SK-N-SH (cell line): ENCODE data around the gene EIF3K. TPM values are rescaled to one million over a fixed set of nuclear protein-coding genes. Genes with fewer than 3 reads are reported as not detected.

Source experiments
- CTCF ChIA-PET: fragments of 300-600, 350-600 bp; formaldehyde crosslinking; extraction: SDS; loops from one replicate; lab custom pipeline; 2021; lab: Yijun Ruan, JAX
- POLR2A ChIA-PET: fragments of 350-600 bp; sonication (Branson Sonifier 250); formaldehyde crosslinking; extraction: SDS; loops from one replicate; lab custom pipeline; 2020; ENCODE audit warnings: antibody characterized with exemption, inconsistent platforms; lab: Yijun Ruan, JAX
- DNase-seq: peaks from one replicate; pipeline ENCODE4 v3.0.0; 2012
- H2AFZ ChIP-seq: fragments of 200-600 bp; sonication (generic); 2 replicates; pipeline ENCODE4 v1.8.1; 2016; ENCODE audit warnings: antibody characterized with exemption, mild to moderate bottlenecking, low read depth
- H3F3A ChIP-seq: fragments of 200-600 bp; sonication (generic); replicated peaks from 2 replicates; pipeline ENCODE3; 2016; ENCODE audit warnings: antibody characterized with exemption, mild to moderate bottlenecking; ENCODE audit not compliant: insufficient read depth
- H3K27ac ChIP-seq, 2 experiments: fragments of 200-500 bp in 1 of 2; fragments of 200-600 bp in 1 of 2; sonication (Bioruptor generic) in 1 of 2; sonication (generic), shearing (Covaris generic) in 1 of 2; 2 replicates each; pipeline versions ENCODE4 v1.5.1 to v1.6.1; 2014 to 2016; ENCODE audit warnings: low read depth in 2 of 2, inconsistent platforms in 1 of 2, low read length in 1 of 2, mild to moderate bottlenecking in 1 of 2, mixed read lengths in 1 of 2
- H3K27me3 ChIP-seq: fragments of 200-600 bp; sonication (generic), shearing (Covaris generic); 2 replicates; pipeline ENCODE4 v1.6.1; 2016; ENCODE audit warnings: mixed run types; ENCODE audit not compliant: insufficient read depth
- H3K36me3 ChIP-seq, 2 experiments: fragments of 200-500 bp in 1 of 2; fragments of 200-600 bp in 1 of 2; sonication (Bioruptor generic) in 1 of 2; sonication (generic) in 1 of 2; replicated peaks in 1 of 2; 2 replicates each; pipeline versions ENCODE3 to v1.5.1; 2014 to 2016; ENCODE audit warnings: low read length in 1 of 2, mild to moderate bottlenecking in 1 of 2; ENCODE audit not compliant: insufficient read depth in 2 of 2, control insufficient read depth in 1 of 2
- H3K4me1 ChIP-seq, 2 experiments: fragments of 200-500 bp in 1 of 2; fragments of 200-600 bp in 1 of 2; sonication (Bioruptor generic) in 1 of 2; sonication (generic), shearing (Covaris generic) in 1 of 2; 2 replicates each; pipeline versions ENCODE4 v1.5.1 to v1.6.1; 2014 to 2016; ENCODE audit warnings: low read depth in 1 of 2, low read length in 1 of 2, mixed run types in 1 of 2; ENCODE audit not compliant: insufficient read depth in 2 of 2, control insufficient read depth in 1 of 2
- H3K4me2 ChIP-seq: fragments of 200-600 bp; sonication (generic), shearing (Covaris generic); 2 replicates; pipeline ENCODE4 v1.6.1; 2017; ENCODE audit warnings: mixed run types
- H3K4me3 ChIP-seq, 2 experiments: fragments of 200-500 bp in 1 of 2; fragments of 200-600 bp in 1 of 2; sonication (Bioruptor generic) in 1 of 2; sonication (generic), shearing (Covaris generic) in 1 of 2; 2 replicates each; pipeline versions ENCODE4 v1.5.1 to v1.8.1; 2014 to 2016; ENCODE audit warnings: low read depth in 2 of 2, inconsistent platforms in 1 of 2, low read length in 1 of 2, mild to moderate bottlenecking in 1 of 2, mixed read lengths in 1 of 2, moderate library complexity in 1 of 2
- H3K79me2 ChIP-seq: fragments of 200-600 bp; sonication (generic); 2 replicates; pipeline ENCODE4 v1.8.1; 2017; ENCODE audit warnings: mild to moderate bottlenecking; ENCODE audit not compliant: insufficient read depth
- H3K9ac ChIP-seq: fragments of 200-600 bp; sonication (generic); 2 replicates; pipeline ENCODE4 v1.6.1; 2017; ENCODE audit warnings: mixed run types
- H3K9me2 ChIP-seq: fragments of 200-600 bp; sonication (generic); 2 replicates; pipeline ENCODE4 v1.6.1; 2017; ENCODE audit warnings: mixed run types
- H3K9me3 ChIP-seq: fragments of 200-600 bp; sonication (generic); 2 replicates; pipeline ENCODE4 v1.6.1; 2017; ENCODE audit warnings: mixed run types, mild to moderate bottlenecking, moderate library complexity
- H4K20me1 ChIP-seq: fragments of 200-600 bp; sonication (generic); 2 replicates; pipeline ENCODE4 v1.6.1; 2017; ENCODE audit warnings: mild to moderate bottlenecking, mixed run types; ENCODE audit not compliant: insufficient read depth
- CTCF ChIP-seq: fragments of 200-600 bp; sonication (generic); IDR thresholded peaks from 2 replicates; pipeline ENCODE4 v1.6.1; 2017; ENCODE audit warnings: antibody characterized with exemption, mild to moderate bottlenecking, moderate library complexity
- MAX ChIP-seq: IDR thresholded peaks from 2 replicates; pipeline ENCODE4 v1.4.0; 2012; ENCODE audit warnings: low read depth
- MEF2A ChIP-seq: IDR thresholded peaks from 2 replicates; pipeline ENCODE4 v1.4.0; 2012; ENCODE audit warnings: low read depth, borderline replicate concordance
- POLR2AphosphoS5 ChIP-seq: IDR thresholded peaks from 2 replicates; pipeline ENCODE4 v1.6.1; 2012; ENCODE audit warnings: low read depth, low read length
- RFX5 ChIP-seq: IDR thresholded peaks from 2 replicates; pipeline ENCODE4 v1.6.1; 2012; ENCODE audit warnings: mild to moderate bottlenecking, improper control_type of control experiment, low read length
- SIN3A ChIP-seq: IDR thresholded peaks from 2 replicates; pipeline ENCODE4 v1.6.1; 2012; ENCODE audit warnings: low read depth, mild to moderate bottlenecking, low read length, moderate library complexity, borderline replicate concordance
- SMC3 ChIP-seq: IDR thresholded peaks from 2 replicates; pipeline ENCODE4 v1.6.1; 2012; ENCODE audit warnings: low read depth, low read length, improper control_type of control experiment
- TAF1 ChIP-seq: IDR thresholded peaks from 2 replicates; pipeline ENCODE4 v1.6.1; 2012; ENCODE audit warnings: low read depth, mild to moderate bottlenecking, low read length, moderate library complexity, borderline replicate concordance
- TCF12 ChIP-seq: IDR thresholded peaks from 2 replicates; pipeline ENCODE4 v1.4.0; 2012
- USF1 ChIP-seq: IDR thresholded peaks from 2 replicates; pipeline ENCODE4 v1.4.0; 2012; ENCODE audit warnings: low read depth, borderline replicate concordance
- USF2 ChIP-seq: fragments of 150-350 bp; IDR thresholded peaks from 2 replicates; pipeline ENCODE4 v1.6.1; 2017; ENCODE audit warnings: antibody characterized with exemption, low read length, low read depth, borderline replicate concordance
- YY1 ChIP-seq: IDR thresholded peaks from 2 replicates; pipeline ENCODE4 v1.4.0; 2012; ENCODE audit warnings: low read depth, mild to moderate bottlenecking
- WGBS: methylation state at CpG from one replicate; pipeline ENCODE4 v1.1.6; 2017; ENCODE audit warnings: low lambda C conversion rate; 5-methylcytosine and 5-hydroxymethylcytosine counted together
- polyA plus RNA-seq, 3 experiments: library from polyadenylated mRNA; depleted of rRNA; stranded (reverse); fragments of >200 nt; gene quantifications; 2 replicates each; pipeline ENCODE4 v1.2.3, GENCODE V29; 2012

The EIF3K gene
- polyA plus RNA-seq, 1 of the 3 experiments (the other 2 are of a cell fraction): 484 TPM

GRCh38 chr19:38654628-38655055 is 35.7 kb downstream of the EIF3K start:
- Histone ChIP-seq H3K4me2 (peak overlapping the region; percentile 3; the same call in 1 of the 2 replicates), H3F3A (peaks cover 74% of the 10 kb centered on the region), H3K36me3 (peaks cover 3 to 16% of the 10 kb centered on the region in 2 experiments), H3K9me2 (no peaks in the 10 kb centered on the region), H3K4me3 (no peak overlapping the region), H3K27me3 (no peaks in the 10 kb centered on the region), H3K79me2 (peaks cover 95% of the 10 kb centered on the region), H3K9ac (peak overlapping the region; percentile 1; the same call in 1 of the 2 replicates), H3K27ac (peak overlapping the region in 1 of 2 experiments; percentile 99; a peak in 2 of 4 replicates), H4K20me1 (peaks cover 31% of the 10 kb centered on the region), H2AFZ (no peak overlapping the region), H3K4me1 (peaks cover 30 to 76% of the 10 kb centered on the region in 2 experiments), H3K9me3 (no peaks in the 10 kb centered on the region)
- POLR2A ChIA-PET: no interaction called here
- no peak for TF ChIP-seq MAX
- TF ChIP-seq POLR2AphosphoS5: no peak
- no peak for TF ChIP-seq TCF12
- no peak for TF ChIP-seq YY1
- CTCF ChIA-PET: no interaction called here
- DNase-seq: no peak
- 49% methylated on average over 6 of the region's 6 CpGs for WGBS

- no peak overlapping the region for H3K4me3 ChIP-seq
- ChIA-PET POLR2A (no interaction called here), CTCF (no interaction called here)
- H3K9me2 ChIP-seq: no peaks in the 10 kb centered on the region
- H3K36me3 ChIP-seq: peaks cover 3 to 16% of the 10 kb centered on the region in 2 experiments
- H3K27ac ChIP-seq: peak overlapping the region; percentile 5 to 99; a peak in 2 of 4 replicates
- 45% methylated on average over 5 of the region's 5 CpGs for WGBS
- no peaks in the 10 kb centered on the region for H3K27me3 ChIP-seq
- H3K79me2 ChIP-seq: peaks cover 95% of the 10 kb centered on the region
- TF ChIP-seq RFX5: no peak
- 0 out of 2 replicates have a peak, but pooled peaks have one; percentile 38 for TF ChIP-seq SIN3A
- TF ChIP-seq POLR2AphosphoS5: 0 out of 2 replicates have a peak, but pooled peaks have one; percentile 14
- no peaks in the 10 kb centered on the region for H3K9me3 ChIP-seq
- peaks cover 71% of the 10 kb centered on the region for H3F3A ChIP-seq
- peak overlapping the region; percentile 1; the same call in 1 of the 2 replicates for H3K9ac ChIP-seq
- peaks cover 24 to 82% of the 10 kb centered on the region in 2 experiments for H3K4me1 ChIP-seq
- no peak overlapping the region for H2AFZ ChIP-seq
- H3K4me2 ChIP-seq: peak overlapping the region; percentile 3; the same call in 1 of the 2 replicates
- peaks cover 24% of the 10 kb centered on the region for H4K20me1 ChIP-seq
- no peak for DNase-seq
Observed at GRCh38 chr19:38655148-38655824, 36.3 kb downstream of the EIF3K start.

- peak overlapping the region; percentile 84 for H3K4me2 ChIP-seq
- H3K9me3 ChIP-seq: no peaks in the 10 kb centered on the region
- peaks cover 66% of the 10 kb centered on the region for H3F3A ChIP-seq
- H4K20me1 ChIP-seq: peaks cover 14% of the 10 kb centered on the region
- POLR2A ChIA-PET: no interaction called here
- no peaks in the 10 kb centered on the region for H3K9me2 ChIP-seq
- peaks cover 95% of the 10 kb centered on the region for H3K79me2 ChIP-seq
- H3K4me3 ChIP-seq: no peak overlapping the region
- peak overlapping the region; percentile 83 for H3K9ac ChIP-seq
- CTCF ChIA-PET: no interaction called here
- no peaks in the 10 kb centered on the region for H3K27me3 ChIP-seq
- H3K27ac ChIP-seq: peak overlapping the region in 1 of 2 experiments; percentile 99; a peak in 2 of 4 replicates
- H3K4me1 ChIP-seq: peaks cover 18 to 75% of the 10 kb centered on the region in 2 experiments
- H2AFZ ChIP-seq: no peak overlapping the region
- 79% methylated on average over 7 of the region's 7 CpGs for WGBS
- H3K36me3 ChIP-seq: peaks cover 3 to 19% of the 10 kb centered on the region in 2 experiments
- no peak for DNase-seq
- TF ChIP-seq CTCF: no peak
- no peak for TF ChIP-seq USF1
- no peak for TF ChIP-seq TAF1
- no peak for TF ChIP-seq SMC3
- TF ChIP-seq MEF2A: no peak
- no peak for TF ChIP-seq USF2
Observed at GRCh38 chr19:38656171-38656981, 37.4 kb downstream of the EIF3K start.
